ENCODE data around the gene NCOR1. TPM values are rescaled to one million over a fixed set of nuclear protein-coding genes. Genes with fewer than 3 reads are reported as not detected.

The NCOR1 gene
- total RNA-seq, 1 experiment from 2014 or later, result 95.2 TPM

DNA sequence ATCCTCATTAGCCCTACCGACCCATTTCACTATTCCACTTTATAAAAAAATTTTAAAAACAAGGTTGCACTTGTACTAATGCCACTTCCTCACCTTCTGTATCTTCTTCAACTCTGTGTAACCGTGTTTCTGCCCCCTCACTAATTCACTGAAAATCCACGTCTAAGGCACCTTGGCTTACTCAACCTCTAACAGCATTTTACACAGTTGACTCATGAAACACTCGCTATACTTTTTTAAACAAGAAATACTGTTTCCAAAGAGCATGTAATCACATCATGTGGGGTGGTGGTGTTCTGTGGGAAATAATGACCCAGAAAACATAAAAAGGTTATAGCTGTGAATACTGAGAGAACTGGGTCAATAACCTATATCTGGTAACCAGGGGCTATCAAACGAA is 79.9 kb downstream of the NCOR1 start:
- Histone ChIP-seq H3K4me1 (ENCODE audit: low read length) (no peaks in the 10 kb centered on the region), H3K36me3 (ENCODE audit: insufficient read depth, low read length) (peaks cover 22% of the 10 kb centered on the region; the same call in 1 of the 2 replicates), H3K79me2 (ENCODE audit: low read length) (peaks cover 6% of the 10 kb centered on the region; the same call in 1 of the 2 replicates), H2AFZ (ENCODE audit: low read length) (no peak overlapping the region), H3K4me3 (ENCODE audit: low read length) (no peak overlapping the region), H3K9me3 (ENCODE audit: low read length) (no peaks in the 10 kb centered on the region), H3K9ac (ENCODE audit: low read length) (no peak overlapping the region), H4K20me1 (ENCODE audit: insufficient read depth, low read depth, low read length) (no peaks in the 10 kb centered on the region), H3K27ac (ENCODE audit: low read length) (no peak overlapping the region), H3K27me3 (ENCODE audit: low read length) (no peaks in the 10 kb centered on the region), H3K9me2 (replicated peaks; ENCODE audit: insufficient read depth, low read length) (no peaks in the 10 kb centered on the region), H3K4me2 (ENCODE audit: low read depth, low read length, poor library complexity, severe bottlenecking) (no peak overlapping the region)
- no peak for DNase-seq

DNA sequence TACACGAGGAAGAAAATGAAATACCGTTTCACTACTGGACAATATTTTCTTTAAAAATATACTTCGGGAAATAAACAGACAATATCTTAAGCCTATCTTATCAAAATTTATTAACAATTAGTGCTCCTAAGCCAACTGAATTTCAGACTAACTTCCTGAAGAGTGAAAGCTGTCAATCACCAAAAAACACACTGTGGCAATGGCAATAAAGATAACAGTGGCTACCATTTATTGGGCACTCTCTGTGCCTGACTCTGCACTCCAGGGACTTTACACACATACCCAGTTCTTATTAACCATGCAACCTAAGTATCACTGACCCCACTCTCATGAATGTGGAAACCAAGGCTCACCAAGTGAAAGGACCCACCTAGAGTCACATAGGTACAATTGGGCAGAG is 83.7 kb downstream of the NCOR1 start:
- Histone ChIP-seq H3K36me3 (ENCODE audit: insufficient read depth, low read length) (peaks cover 18% of the 10 kb centered on the region), H3K9ac (ENCODE audit: low read length) (no peak overlapping the region), H4K20me1 (ENCODE audit: insufficient read depth, low read depth, low read length) (no peaks in the 10 kb centered on the region), H3K4me2 (ENCODE audit: low read depth, low read length, poor library complexity, severe bottlenecking) (no peak overlapping the region), H2AFZ (ENCODE audit: low read length) (no peak overlapping the region), H3K79me2 (ENCODE audit: low read length) (peaks cover 14% of the 10 kb centered on the region; the same call in 1 of the 2 replicates), H3K9me2 (replicated peaks; ENCODE audit: insufficient read depth, low read length) (no peaks in the 10 kb centered on the region), H3K4me1 (ENCODE audit: low read length) (no peaks in the 10 kb centered on the region), H3K27me3 (ENCODE audit: low read length) (no peaks in the 10 kb centered on the region), H3K9me3 (ENCODE audit: low read length) (no peaks in the 10 kb centered on the region), H3K27ac (ENCODE audit: low read length) (no peak overlapping the region), H3K4me3 (ENCODE audit: low read length) (no peak overlapping the region)
- DNase-seq, result no peak

DNA sequence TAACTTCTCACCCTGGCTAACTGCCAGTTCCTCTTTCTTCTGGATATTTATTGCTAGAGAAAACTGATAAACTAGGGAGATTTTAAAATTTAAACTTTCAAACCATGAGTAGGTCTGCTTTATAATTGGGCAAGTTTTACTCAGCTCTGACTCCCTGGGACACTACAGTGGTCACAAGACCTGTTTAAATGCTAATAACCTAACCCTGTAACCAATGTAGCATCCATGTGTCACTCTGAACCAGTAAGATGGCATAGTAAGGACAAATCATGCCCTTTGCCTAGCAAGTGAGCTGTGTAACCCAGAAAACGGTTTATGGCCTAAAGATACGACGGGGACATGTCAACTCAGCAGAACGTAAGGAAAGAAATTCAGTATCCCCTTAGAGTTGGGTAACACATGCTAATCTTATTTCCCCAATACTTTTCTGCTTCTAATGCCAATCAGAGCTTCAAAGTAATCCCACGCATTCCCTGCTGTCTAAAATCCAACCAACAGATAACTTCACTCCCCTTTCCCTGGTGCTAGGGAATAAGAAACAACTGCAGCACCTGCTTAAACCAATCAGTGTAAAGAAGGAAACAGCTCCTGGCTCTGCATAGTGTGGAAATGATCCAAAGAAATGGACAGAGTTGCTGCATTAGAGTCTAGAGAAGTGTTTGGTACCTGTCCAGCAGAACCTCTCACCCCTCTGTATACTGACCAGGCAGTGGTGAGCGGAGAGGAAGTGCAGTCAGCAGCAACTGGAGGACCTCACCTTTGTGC is 85.7 kb downstream of the NCOR1 start:
- H3K36me3 ChIP-seq (ENCODE audit: insufficient read depth, low read length), result peaks cover 21% of the 10 kb centered on the region
- no peak overlapping the region for H3K9ac ChIP-seq (ENCODE audit: low read length)
- no peak overlapping the region for H3K27ac ChIP-seq (ENCODE audit: low read length)

DNA sequence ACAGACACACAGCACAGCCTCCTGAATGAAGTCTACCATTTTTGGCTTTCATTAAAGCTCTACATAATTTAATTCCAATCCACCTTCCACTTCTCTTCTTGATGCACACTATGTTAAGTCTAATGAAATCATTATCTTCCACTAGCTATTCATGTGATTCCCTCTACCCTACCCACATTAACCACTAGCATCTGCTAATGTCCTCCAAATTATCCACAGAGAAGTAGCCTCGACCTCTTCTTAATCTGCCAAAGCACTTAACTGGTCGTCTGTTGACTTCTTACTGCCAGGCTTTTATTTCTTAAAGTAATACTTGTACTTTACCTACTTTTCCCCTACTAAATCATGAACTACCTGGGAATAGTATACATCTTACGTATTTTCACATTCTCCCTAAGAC is 91.8 kb downstream of the NCOR1 start:
- H3K4me1 ChIP-seq (ENCODE audit: low read length), result no peaks in the 10 kb centered on the region
- no peaks in the 10 kb centered on the region for H3K27me3 ChIP-seq (ENCODE audit: low read length)
- DNase-seq, result no peak
- H3K36me3 ChIP-seq (ENCODE audit: insufficient read depth, low read length), result peaks cover 38% of the 10 kb centered on the region
- H3K79me2 ChIP-seq (ENCODE audit: low read length), result peaks cover 15% of the 10 kb centered on the region; the same call in 1 of the 2 replicates
- no peaks in the 10 kb centered on the region for H3K9me2 ChIP-seq (replicated peaks; ENCODE audit: insufficient read depth, low read length)
- no peak overlapping the region for H2AFZ ChIP-seq (ENCODE audit: low read length)
- no peaks in the 10 kb centered on the region for H4K20me1 ChIP-seq (ENCODE audit: insufficient read depth, low read depth, low read length)
- H3K4me3 ChIP-seq (ENCODE audit: low read length), result no peak overlapping the region
- no peak overlapping the region for H3K4me2 ChIP-seq (ENCODE audit: low read depth, low read length, poor library complexity, severe bottlenecking)
- H3K27ac ChIP-seq (ENCODE audit: low read length), result no peak overlapping the region
- no peaks in the 10 kb centered on the region for H3K9me3 ChIP-seq (ENCODE audit: low read length)
- H3K9ac ChIP-seq (ENCODE audit: low read length), result no peak overlapping the region

More for the DNA sequence above, 85.7 kb downstream of the NCOR1 start:
- DNase-seq, result no peak
- Histone ChIP-seq H3K4me2 (ENCODE audit: low read depth, low read length, poor library complexity, severe bottlenecking) (no peak overlapping the region), H2AFZ (ENCODE audit: low read length) (no peak overlapping the region), H3K27me3 (ENCODE audit: low read length) (no peaks in the 10 kb centered on the region), H3K9me3 (ENCODE audit: low read length) (no peaks in the 10 kb centered on the region), H3K79me2 (ENCODE audit: low read length) (peaks cover 20% of the 10 kb centered on the region; the same call in 1 of the 2 replicates), H3K4me1 (ENCODE audit: low read length) (no peaks in the 10 kb centered on the region), H3K4me3 (ENCODE audit: low read length) (no peak overlapping the region), H3K9me2 (replicated peaks; ENCODE audit: insufficient read depth, low read length) (no peaks in the 10 kb centered on the region), H4K20me1 (ENCODE audit: insufficient read depth, low read depth, low read length) (no peaks in the 10 kb centered on the region)

DNA sequence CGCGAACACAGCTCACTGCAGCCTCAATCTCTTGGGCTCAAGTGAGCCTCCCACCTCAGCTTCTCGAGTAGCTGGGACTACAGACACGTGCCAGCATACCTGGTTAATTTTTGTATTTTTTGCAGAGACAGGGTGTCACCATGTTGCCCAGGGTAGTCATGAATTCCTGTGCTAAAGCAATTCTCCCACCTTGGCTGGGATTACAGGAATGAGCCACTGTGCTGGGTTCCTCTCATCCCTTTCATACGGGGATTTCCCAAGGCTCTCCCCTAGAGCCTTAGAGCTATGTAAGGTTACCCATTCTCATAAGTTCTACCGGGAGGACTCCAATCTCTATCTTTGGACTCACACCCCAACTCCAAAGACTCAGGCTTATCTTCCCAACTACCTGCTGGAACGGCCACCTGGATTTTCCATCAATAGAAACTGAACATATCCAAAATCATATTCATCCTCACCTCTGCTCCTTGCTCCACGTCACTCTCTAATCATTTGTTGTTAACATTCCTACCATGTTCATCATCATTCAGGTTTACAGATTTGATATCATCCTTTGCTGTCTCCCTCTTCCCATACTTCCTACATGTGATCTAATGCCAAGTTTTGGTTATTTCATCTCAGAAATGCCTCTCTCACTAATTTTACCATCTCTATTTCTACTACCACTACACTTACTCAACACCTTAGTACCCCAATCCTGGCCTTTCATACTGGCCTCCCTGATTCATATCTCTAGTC is 92.5 kb downstream of the NCOR1 start:
- peaks cover 15% of the 10 kb centered on the region; the same call in 1 of the 2 replicates for H3K79me2 ChIP-seq (ENCODE audit: low read length)
- H3K27ac ChIP-seq (ENCODE audit: low read length), result no peak overlapping the region
- no peaks in the 10 kb centered on the region for H3K9me2 ChIP-seq (replicated peaks; ENCODE audit: insufficient read depth, low read length)
- H3K4me1 ChIP-seq (ENCODE audit: low read length), result no peaks in the 10 kb centered on the region
- no peak overlapping the region for H2AFZ ChIP-seq (ENCODE audit: low read length)
- no peak overlapping the region for H3K4me3 ChIP-seq (ENCODE audit: low read length)
- H3K27me3 ChIP-seq (ENCODE audit: low read length), result no peaks in the 10 kb centered on the region
- H3K9me3 ChIP-seq (ENCODE audit: low read length), result no peaks in the 10 kb centered on the region
- H3K9ac ChIP-seq (ENCODE audit: low read length), result no peak overlapping the region
- H3K4me2 ChIP-seq (ENCODE audit: low read depth, low read length, poor library complexity, severe bottlenecking), result no peak overlapping the region
- DNase-seq, result no peak
- peaks cover 39% of the 10 kb centered on the region for H3K36me3 ChIP-seq (ENCODE audit: insufficient read depth, low read length)
- no peaks in the 10 kb centered on the region for H4K20me1 ChIP-seq (ENCODE audit: insufficient read depth, low read depth, low read length)

DNA sequence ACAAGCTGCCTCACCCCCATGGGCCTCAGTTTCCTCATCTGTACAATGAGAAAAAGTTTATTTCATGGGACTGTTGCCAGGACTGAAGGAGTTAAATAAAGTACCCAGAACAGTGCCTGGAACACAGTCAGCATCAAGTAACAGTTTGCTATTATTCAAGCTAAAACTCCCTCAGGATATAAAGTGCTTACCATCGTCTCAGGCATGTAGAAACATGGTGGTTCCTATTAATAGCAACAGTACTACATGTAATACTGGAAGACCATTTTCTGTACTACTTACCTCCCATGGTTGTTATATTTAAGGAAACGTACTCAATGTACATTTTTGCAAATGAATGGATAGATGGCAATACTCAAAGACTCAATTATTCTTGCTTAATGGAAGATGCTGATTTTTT is 93.4 kb downstream of the NCOR1 start:
- no peak overlapping the region for H3K4me2 ChIP-seq (ENCODE audit: low read depth, low read length, poor library complexity, severe bottlenecking)
- H3K27me3 ChIP-seq (ENCODE audit: low read length), result no peaks in the 10 kb centered on the region
- no peaks in the 10 kb centered on the region for H3K4me1 ChIP-seq (ENCODE audit: low read length)
- peaks cover 15% of the 10 kb centered on the region; the same call in 1 of the 2 replicates for H3K79me2 ChIP-seq (ENCODE audit: low read length)
- no peaks in the 10 kb centered on the region for H3K9me3 ChIP-seq (ENCODE audit: low read length)
- H2AFZ ChIP-seq (ENCODE audit: low read length), result no peak overlapping the region
- no peak overlapping the region for H3K9ac ChIP-seq (ENCODE audit: low read length)
- H3K27ac ChIP-seq (ENCODE audit: low read length), result no peak overlapping the region
- H3K4me3 ChIP-seq (ENCODE audit: low read length), result no peak overlapping the region
- DNase-seq, result no peak
- H4K20me1 ChIP-seq (ENCODE audit: insufficient read depth, low read depth, low read length), result no peaks in the 10 kb centered on the region
- peaks cover 48% of the 10 kb centered on the region for H3K36me3 ChIP-seq (ENCODE audit: insufficient read depth, low read length)
- no peaks in the 10 kb centered on the region for H3K9me2 ChIP-seq (replicated peaks; ENCODE audit: insufficient read depth, low read length)

DNA sequence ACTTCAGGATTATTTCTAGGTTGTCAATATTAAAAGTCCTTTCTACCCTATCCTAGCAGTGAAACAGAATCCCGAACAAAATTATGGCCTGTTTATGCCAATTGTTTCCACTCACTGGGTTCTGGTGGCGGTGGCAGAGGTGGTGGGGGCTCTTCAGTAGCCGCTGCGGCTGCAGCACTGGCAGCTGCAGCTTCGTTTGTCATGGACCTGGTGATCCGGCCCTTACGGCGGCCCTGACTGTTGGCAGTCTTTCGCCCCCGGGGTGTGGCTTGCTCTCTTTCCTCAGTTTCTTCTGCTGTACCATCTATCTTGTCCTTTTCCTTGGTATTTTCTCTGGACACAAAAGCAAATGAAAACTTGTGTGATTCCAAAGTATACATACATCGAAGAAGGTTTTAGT is 94.4 kb downstream of the NCOR1 start:
- Histone ChIP-seq H3K27ac (ENCODE audit: low read length) (no peak overlapping the region), H3K9me3 (ENCODE audit: low read length) (no peaks in the 10 kb centered on the region), H3K9me2 (replicated peaks; ENCODE audit: insufficient read depth, low read length) (no peaks in the 10 kb centered on the region), H3K27me3 (ENCODE audit: low read length) (no peaks in the 10 kb centered on the region), H4K20me1 (ENCODE audit: insufficient read depth, low read depth, low read length) (no peaks in the 10 kb centered on the region), H3K79me2 (ENCODE audit: low read length) (peaks cover 9% of the 10 kb centered on the region), H3K36me3 (ENCODE audit: insufficient read depth, low read length) (peaks cover 48% of the 10 kb centered on the region), H3K4me1 (ENCODE audit: low read length) (no peaks in the 10 kb centered on the region), H3K4me2 (ENCODE audit: low read depth, low read length, poor library complexity, severe bottlenecking) (no peak overlapping the region), H2AFZ (ENCODE audit: low read length) (no peak overlapping the region), H3K9ac (ENCODE audit: low read length) (no peak overlapping the region), H3K4me3 (ENCODE audit: low read length) (no peak overlapping the region)
- DNase-seq, result no peak

DNA sequence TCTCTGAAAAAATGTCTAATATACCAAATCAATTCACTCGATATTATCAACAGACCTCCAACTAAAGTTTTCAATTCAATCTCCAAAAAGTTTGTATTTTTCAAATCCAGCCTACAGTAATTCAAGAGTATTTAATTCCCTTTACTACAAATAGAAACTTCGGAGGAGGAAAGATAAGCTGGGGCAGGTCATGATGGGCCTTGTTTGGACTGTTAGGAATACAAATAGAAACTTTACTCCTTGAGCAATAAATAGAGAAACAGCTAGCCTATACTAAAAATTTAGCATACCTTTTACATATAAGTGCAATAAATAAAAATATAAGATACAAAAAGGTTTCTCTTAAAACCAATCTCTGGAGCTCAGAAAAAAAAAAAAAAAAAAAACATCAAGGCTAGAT is 98.2 kb downstream of the NCOR1 start:
- no peak overlapping the region for H3K4me2 ChIP-seq (ENCODE audit: low read depth, low read length, poor library complexity, severe bottlenecking)

More for the DNA sequence above, 98.2 kb downstream of the NCOR1 start:
- Histone ChIP-seq H3K27me3 (ENCODE audit: low read length) (no peaks in the 10 kb centered on the region), H3K79me2 (ENCODE audit: low read length) (peaks cover 2% of the 10 kb centered on the region; the same call in 1 of the 2 replicates), H3K9ac (ENCODE audit: low read length) (no peak overlapping the region), H3K9me3 (ENCODE audit: low read length) (no peaks in the 10 kb centered on the region), H3K36me3 (ENCODE audit: insufficient read depth, low read length) (peaks cover 56% of the 10 kb centered on the region), H3K27ac (ENCODE audit: low read length) (no peak overlapping the region), H3K4me1 (ENCODE audit: low read length) (no peaks in the 10 kb centered on the region), H2AFZ (ENCODE audit: low read length) (no peak overlapping the region), H3K4me3 (ENCODE audit: low read length) (no peak overlapping the region), H4K20me1 (ENCODE audit: insufficient read depth, low read depth, low read length) (no peaks in the 10 kb centered on the region), H3K9me2 (replicated peaks; ENCODE audit: insufficient read depth, low read length) (no peaks in the 10 kb centered on the region)
- DNase-seq, result no peak
